GM04504 (cell line): ENCODE measurements around the gene ACCSL.
A peak's percentile ranks its signal among the peaks of the same experiment; 100 is the strongest.

Experiments used
- DNase-seq: peaks from one replicate; pipeline ENCODE4 v3.0.0-alpha.2; 2012; ENCODE audit warnings: low read depth

Gene ACCSL

DNA sequence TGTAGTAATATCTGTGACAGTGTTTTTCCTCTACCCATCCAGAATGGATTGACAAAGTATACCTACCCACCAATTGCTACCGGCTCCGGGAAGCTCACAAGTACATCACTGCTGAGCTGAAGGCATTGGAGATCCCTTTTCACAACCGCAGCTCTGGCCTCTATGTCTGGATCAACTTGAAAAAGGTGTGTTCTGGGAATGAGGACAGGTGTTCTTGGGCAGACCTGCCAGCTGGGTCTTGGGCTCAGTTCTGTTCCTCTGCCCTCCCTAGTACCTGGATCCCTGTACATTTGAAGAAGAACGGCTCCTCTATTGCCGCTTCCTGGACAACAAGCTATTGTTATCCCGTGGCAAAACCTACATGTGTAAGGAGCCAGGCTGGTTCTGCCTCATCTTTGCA lies 10.5 kb downstream of the ACCSL start:
- DNase-seq, result no peak

DNA sequence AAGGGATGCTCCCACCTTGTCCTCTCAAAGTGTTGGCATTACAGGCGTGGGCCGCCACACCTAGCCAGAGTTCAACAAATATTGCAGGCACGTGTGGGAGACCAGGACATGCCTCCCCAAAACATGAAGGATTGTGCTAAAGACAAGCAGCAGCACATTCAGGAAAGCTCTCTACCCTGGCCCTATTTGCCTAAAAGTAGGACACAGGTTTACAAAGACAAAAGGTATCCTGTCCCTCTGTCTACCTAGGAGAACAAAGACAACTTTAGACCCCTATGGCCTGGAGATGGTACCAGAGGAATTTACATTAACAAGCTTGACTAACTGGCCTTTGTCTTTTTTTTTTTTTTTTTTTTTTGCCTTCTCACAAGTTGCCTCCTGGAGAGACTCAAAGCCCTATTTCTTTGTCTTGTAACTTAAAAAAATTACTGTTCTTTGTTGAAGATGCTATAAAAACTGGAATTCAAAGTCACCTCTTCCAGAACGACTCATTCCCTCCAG lies 17.4 kb downstream of the ACCSL start:
- DNase-seq, result peak; percentile 5

DNA sequence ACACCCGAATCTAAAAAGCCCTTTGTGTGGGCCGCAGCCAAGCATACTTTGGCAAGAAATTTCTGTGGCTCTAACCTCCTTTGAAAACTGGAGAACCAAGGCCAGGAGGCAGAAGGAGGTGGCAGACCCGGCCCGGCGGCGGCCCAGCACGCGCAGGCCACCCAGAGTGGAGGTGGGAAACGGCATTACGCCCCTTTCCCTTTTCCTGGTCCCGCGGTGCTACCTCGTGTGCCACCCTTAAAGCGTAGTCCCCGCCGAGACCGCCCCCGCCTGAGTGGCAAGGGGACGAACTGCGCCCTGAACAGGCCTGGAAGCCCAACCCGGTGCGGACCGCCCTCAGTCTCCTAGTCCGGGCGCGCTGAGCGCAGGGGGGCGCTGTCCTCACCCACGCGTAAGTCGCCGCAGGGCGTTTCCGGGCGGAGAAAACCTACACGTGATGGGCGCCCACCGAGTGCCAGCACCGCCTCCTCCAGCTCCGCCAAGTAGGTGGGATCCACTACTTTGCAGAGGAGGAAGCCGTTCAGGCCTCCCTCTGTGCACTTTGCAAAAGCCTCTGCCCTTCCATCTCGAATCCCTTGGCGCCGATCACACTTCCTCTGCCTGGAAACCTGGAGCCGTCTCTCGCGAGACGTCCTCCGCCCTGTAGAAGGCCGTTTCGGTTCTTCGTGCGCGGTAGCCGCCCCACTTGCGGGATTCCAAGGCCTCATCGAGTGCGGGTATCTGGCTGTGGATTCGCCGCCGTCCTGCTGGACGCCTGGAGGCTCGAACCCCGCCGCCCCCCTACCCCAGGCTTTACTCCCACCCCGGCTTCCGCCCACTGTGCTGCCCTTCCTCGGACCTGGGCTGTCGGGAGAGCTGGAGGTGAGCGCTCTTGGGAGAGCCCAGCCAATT lies 18.3 kb downstream of the ACCSL start, which contains the start of gene ACCS:
ACCS (plus strand) TSS at position 430 of the 891 bp plus-strand sequence. CDS start 1,358 bp downstream, outside the sequence.
- peak; percentile 84 for DNase-seq

DNA sequence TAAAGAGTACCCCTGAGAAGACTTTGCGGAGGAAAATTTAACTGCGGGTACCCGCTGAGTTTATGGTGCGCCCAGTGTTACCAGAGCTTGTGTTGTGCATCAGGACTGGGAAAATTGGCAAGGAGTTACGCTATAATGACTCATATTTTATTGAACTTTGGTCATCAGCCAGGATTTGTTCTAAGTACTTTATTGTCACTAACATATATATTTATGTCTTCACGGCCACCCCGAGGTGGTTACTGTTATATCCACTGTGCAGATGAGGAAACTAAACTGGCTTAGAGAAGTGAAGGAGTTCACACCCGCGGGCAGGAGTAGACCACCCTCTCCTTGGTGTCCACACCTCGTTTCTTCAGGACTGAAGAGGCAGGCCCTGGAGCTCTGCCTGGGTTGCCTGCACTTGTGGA lies 19.0 kb downstream of the ACCSL start:
- DNase-seq, result peak; percentile 38

DNA sequence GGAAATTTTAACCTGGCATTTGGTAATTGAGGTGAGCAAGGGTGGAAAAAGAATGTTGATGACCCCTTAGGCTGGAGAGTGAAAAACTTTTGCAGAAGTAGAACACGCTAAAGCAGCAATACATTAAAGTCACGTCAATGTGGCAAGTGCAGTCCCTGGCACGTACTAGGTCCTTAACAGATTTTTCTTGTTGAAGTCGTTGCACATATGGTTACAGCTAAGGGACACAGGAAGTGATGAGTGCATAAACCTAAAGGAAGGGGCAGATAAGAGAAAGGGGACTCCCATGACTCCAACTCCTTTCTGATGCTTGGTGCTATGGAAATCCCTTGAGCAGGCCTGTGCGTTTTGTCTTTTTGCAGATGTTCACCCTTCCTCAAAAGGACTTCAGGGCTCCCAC lies 19.5 kb downstream of the ACCSL start:
- DNase-seq, result no peak

DNA sequence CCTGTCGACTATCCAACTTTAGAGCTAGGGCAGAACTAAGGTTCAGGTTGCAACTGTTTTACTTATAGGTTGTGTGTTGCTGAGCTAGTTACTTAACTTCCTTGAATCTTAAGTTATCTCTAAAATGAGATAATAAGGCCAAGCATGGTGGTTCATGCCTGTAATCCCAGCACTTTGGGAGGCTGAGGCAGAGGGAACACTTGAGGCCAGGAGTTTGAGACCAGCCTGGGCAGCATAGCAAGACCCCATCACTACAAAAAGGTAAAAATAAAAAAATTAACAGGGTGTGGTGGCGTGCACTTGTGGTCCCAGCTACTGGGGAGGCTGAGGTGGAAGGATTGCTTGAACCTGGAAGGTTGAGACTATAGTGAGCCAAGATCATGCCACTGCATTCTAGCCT lies 20.4 kb downstream of the ACCSL start:
- DNase-seq, result no peak

DNA sequence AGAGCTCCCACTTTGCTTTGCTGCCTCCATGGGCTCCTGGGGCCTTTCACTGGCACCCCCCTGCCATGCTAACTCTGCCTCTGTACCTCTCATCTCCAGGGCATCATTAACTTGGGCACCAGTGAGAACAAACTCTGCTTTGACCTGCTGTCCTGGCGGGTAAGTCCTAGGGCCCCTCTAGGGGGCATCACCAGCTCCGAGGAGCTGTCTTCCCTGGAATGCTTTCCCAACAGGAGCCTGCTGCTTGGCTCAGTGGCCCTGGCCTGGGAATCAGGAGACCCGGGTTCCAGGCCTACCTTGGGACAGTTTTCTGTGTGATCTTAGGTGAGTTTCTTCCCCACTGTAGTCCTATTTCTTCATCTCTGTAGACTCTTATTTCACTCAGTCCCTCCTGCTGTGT lies 23.4 kb downstream of the ACCSL start:
- DNase-seq, result no peak

DNA sequence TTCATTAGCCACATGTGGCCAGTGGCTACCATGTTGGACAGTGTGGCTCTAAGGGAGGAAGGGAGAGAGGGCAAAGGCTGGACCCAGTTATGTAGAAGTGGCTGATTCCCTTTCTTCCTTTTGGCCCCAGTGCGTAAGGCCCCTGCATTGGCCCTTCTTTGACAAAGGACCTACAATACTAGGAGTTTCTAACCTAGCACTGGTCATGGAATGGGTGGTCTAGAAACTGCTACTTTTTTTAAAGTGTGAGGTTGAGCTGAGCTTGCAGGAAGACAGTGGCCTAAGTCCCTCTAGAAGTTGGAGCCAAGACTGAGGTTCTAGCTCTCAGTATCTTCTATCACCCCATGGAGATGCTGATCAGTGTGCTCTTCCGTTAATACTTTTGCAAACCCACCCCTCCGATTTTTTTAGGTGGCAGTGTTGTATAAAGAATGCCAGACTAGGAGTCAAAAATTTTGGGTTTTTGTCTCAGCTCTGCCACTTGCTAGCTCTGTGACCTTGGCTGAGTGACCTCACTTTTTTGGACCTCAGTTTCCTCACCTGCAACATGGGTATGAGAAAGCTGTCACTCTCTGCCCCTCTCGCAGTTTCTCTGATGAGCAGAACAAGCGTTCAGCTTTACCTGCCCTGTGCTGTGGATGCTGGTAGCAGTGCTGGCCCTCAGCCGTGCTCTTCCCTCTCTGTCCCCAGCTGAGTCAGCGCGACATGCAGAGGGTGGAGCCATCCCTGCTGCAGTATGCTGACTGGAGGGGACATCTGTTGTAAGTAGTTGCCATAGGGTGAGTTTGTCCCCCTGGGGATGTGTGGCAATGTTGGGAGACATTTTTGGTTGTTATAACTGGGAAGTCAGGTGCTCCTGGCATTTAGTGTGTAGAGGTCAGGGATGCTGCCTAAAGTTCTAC lies 25.2 kb downstream of the ACCSL start:
- DNase-seq, result no peak

DNA sequence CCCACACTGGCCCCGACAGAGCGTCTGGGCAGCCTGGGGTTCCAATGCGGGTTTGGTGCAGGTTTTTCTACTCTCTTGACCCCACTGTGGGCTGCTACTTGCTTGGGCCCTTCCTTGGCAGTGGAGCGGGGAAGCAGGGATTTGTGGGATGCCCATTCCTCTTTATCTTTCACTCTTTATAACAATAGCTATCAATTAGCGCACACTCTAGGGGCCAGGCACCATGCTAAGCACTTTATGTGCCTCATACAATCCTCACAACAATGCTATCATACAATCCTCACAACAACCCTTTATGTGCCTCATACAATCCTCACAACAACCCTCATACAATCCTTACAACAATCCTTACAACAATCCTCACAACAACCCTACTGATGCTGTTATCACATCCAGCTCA lies 31.0 kb downstream of the ACCSL start:
- DNase-seq, result no peak

DNA sequence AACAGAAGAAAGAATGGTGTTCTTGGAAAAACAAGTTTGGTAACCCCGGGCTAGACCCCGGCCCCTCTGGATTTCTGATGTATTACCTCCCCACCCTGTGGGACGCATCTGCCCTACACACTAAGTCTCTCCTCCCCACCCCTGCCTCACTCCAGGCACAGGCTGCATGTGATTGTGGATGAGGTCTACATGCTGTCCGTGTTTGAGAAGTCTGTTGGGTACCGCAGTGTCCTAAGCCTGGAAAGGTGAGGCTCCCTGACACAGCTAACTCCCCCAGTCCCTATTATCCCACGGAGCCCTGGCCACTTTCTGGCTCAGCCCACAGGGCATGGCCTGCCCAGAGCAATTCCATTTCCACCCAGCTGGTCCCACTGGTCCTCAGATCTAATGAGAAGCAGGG lies 31.6 kb downstream of the ACCSL start:
- DNase-seq, result no peak

DNA sequence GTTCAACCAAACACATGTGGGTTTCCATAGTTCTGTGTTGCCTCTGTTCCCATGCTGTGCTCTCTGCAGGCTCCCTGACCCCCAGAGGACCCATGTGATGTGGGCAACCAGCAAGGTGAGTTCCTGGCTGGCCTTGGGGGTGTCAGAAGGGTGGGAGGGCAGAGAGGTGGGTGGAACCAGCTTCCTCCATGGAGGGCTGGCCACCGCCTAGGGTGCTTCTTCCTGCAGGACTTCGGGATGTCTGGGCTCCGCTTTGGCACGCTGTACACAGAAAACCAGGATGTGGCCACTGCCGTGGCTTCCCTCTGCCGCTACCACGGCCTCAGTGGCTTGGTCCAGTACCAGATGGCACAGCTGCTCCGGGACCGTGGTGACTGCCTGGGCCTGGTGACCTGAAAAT lies 33.2 kb downstream of the ACCSL start:
- DNase-seq, result no peak

DNA sequence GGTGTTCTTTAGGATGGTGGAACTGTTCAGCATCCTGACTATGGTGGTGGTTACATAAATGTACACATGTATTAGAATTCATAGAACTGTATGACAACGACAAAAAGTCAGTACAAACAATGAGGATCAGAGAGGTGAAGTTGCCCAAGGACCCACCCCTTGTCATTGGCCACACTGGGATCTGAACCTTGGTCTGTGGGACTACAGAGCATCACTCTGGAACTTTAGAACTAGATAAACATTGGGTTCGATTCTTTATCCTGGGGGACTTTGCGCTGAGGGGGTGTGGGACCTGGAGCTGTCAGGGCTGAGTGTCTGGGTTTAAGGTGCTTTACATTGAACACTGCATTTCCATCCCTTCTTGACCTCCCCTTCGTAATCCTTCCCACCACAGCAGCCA lies 34.9 kb downstream of the ACCSL start:
- DNase-seq, result no peak

DNA sequence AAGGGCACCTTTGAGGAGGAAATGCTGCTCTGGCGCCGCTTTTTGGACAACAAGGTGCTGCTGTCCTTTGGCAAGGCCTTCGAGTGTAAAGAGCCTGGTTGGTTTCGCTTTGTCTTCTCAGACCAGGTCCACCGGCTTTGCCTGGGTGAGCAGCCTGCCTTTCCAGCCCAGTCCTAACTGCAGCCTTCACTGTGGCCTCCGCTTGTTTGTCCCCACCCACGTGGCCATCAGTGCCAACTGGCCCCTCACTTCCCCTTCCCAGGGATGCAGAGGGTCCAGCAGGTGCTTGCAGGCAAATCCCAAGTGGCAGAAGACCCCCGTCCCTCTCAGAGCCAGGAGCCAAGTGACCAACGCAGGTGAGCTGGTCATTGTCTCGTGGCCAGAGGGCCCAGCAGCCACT lies 35.7 kb downstream of the ACCSL start:
- DNase-seq, result no peak

DNA sequence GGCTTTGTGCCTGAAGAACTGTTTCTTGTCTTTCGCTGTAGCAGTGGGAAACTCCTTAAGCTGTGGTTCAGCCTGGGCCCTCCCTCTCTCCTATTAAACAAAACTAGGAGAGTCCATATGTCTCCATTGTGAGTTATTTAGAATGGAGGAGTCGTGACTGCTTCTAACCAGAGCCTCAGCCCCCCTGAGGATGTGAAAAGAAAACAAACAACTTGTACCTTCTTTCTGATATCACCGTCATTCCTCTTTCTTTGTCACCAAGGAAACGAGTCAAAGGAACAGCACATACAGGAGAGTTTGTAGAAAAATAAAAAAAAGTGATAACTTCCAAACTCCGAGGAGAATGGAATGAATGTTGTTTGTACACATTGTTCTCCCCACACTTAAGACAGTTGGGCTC lies 36.1 kb downstream of the ACCSL start:
- DNase-seq, result no peak

DNA sequence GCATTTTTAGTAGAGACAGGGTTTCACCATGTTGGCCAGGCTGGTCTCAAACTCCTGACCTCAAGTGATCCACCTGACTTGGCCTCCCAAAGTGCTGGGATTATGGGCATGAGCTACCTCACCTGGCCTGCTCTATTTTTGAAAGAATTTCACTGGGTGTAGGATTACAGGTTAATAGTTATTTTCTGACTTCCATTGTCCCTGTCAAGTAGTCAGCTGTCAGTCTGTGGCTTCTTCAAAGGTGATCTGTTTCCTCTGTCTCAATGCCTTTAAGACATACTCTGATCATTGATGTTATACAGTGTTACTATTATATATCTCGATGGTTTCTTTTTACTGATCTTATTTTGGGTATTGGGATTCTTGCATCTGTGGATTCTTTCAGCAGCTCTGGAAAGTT lies 37.5 kb downstream of the ACCSL start:
- no peak for DNase-seq

DNA sequence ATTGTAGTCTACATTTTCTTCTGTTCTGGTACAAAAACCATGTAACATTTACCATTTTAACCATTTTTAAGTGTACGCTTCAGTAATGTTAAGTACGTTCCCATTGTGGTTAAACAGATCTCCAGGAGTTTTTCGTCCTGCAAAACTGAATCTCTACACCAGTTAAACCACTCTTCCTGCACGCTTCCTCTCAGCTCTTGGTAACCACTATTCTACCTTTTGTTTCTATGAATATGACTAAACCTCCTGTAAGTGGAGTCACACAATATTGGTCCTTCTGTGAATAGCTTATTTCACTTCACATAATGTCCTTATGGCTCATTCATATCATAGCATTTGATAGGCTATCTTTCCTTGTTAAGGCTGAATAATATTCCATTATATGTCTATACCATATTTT lies 40.6 kb downstream of the ACCSL start:
- no peak for DNase-seq

DNA sequence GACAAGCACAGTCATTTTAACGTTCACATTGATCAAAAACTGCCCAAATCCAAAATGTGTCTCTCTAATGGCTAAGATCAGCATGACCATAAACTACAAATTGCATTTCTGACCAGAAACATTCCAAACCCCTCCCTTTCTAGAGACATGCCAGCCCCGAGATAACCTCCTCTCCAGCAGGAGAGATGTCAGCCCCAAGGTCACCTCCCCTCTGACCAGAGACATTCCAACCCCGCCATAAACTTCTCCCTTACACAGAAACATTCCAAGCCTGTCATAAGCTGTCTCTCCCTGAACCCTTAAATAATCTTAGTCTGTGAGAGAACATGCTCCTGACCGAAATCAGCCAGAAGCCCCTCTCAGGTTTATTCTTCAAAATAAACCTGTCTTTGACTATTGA lies 41.1 kb downstream of the ACCSL start:
- DNase-seq, result no peak

DNA sequence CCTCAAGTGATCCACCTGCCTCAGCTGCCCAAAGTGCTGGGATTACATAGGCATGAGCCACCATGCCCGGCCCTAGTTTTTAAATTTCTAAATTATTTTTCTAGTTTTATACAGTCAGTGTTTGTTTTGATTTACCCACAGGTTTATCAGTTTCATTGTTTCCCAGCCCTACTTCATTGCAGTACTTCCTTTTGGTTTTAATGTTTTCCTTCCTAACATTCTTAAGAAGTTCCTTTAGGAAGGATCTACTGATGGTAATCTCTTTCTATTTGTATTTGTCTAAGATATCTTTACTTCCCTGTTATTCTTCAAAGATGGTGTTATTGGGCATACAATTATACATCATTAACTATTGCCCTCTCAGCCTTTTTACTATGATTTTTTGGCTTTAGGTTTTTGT lies 42.8 kb downstream of the ACCSL start:
- no peak for DNase-seq

DNA sequence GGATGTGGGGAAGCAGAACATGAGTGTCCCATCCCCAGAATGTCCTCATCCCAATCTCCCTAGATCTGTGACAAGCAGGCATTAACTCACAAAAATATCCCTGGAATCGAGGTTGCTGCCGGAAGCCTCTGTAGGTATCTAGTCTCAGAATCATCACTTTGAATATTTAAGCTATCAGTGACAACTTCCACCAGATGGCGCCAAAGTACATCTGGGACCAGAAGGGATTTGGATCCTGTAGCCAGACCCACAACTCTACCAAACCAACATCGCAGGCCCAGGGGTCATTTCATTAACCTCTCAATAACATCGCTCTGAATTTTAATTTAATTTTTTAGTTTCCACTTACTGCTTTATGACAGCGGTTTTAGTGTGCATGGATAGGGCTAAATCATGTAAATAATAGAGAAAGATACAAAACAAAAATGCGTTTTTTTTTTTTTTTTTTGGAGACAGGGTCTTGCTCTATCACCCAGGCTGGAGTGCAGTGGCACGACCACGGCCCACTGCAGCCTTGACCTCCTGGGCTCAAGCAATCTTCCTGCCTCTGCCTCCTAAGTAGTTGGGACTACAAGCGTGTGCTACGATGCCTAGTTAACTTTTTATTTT lies 46.6 kb downstream of the ACCSL start:
- DNase-seq, result peak; percentile 61

DNA sequence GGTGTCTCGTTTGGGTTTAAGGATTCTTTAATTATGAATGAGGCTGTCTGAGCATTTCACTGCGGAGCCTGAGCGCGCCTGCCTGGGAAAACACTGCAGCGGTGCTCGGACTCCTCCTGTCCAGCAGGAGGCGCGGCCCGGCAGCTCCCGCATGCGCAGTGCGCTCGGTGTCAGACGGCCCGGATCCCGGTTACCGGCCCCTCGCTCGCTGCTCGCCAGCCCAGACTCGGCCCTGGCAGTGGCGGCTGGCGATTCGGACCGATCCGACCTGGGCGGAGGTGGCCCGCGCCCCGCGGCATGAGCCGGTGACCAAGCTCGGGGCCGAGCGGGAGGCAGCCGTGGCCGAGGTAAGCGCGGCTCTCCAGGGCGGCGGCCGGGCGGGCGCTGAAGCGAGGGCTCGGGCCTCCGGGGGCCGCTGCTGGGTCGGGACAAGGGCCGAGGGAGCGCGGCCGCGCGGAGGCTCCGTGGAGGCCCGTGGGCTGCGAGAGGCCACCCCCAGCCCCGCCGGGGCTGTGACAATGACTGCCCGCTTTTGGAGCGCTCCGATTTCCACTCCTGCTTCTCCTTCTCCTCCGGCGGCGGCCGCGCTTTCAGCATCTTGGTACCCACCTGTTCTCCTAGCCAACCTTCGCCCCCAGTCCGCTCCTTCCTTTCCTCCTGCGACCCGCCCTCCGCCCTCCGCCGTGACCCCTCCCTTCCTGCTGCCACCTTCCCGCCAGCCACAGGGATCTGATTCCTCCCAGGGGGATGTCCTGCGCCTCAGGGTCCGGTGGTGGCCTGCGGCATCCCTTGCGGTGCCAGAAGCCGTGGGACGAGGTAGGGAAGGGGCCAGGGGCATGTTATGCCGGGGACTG lies 48.0 kb downstream of the ACCSL start, which contains the start of gene EXT2:
EXT2 (plus strand) TSS at position 173 of the 854 bp plus-strand sequence. CDS start 12,035 bp downstream, outside the sequence.
- peak; percentile 62 for DNase-seq
